ENCODE data around the gene TSACC. TPM values are rescaled to one million over a fixed set of nuclear protein-coding genes. Genes with fewer than 3 reads are reported as not detected.

Gene TSACC
- total and polyA plus RNA-seq, 2 donors (not counting 1 experiment from before 2014, with no cell fraction given) = 0.69 to 1.2 TPM

DNA sequence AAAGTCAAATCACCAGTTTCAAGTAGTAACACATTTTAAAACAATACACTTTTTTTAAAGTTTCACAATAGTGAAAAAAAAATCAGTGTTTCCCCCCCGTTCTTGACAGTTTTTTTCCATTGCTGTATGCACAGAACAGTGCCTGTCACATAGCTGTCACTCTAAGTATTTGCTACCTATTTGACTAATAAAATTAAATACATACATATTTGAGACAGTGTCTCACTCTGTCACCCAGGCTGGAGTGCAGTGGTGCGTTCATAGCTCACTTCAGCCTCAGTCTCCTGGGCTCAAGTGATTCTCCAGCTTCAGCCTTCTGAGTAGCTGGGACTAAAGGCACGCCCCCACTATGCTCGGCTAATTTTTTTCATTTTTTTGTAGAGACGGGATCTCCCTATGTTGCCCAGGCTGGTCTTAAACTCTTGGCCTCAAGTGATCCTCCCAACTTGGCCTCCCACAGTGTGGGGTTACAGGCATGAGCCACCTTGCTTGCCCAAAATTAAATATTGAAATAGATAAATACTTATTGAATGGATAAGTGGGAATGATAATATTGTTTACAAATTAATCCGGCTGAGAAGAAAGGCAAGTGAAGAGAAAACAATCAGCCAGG is 18.0 kb downstream of the TSACC start:
- peaks cover 6% of the 10 kb centered on the region for H3K4me1 Mint-ChIP-seq
- ATAC-seq (ENCODE audit: low read depth) (no peak), DNase-seq (no peak)
- H3K4me3 Mint-ChIP-seq = no peak overlapping the region
- Histone ChIP-seq H3K4me3 (ENCODE audit: control extremely low read depth in 1 of 5, extremely low read depth in 1 of 5, insufficient read depth in 1 of 5, low read depth in 2 of 5, low read length in 4 of 5) (no peak overlapping the region), H3K4me1 (ENCODE audit: control insufficient read depth in 2 of 2, insufficient read depth in 2 of 2, low read length in 2 of 2) (peaks cover 6 to 9% of the 10 kb centered on the region in 2 donors), H2AFZ (ENCODE audit: insufficient read depth, low read depth, low read length, poor library complexity, severe bottlenecking) (peak overlapping the region; percentile 25), H3K9ac (ENCODE audit: low read length) (no peak overlapping the region), H3K4me2 (replicated peaks; ENCODE audit: low read depth, low read length, poor library complexity, severe bottlenecking) (peak overlapping the region; percentile 63), H3K27me3 (replicated peaks in 1 of 4; ENCODE audit: control extremely low read depth in 1 of 4, control insufficient read depth in 3 of 4, insufficient read depth in 4 of 4, low read length in 3 of 4) (peaks cover 0 to 25% (median 11%) of the 10 kb centered on the region in 4 experiments), H3K79me2 (ENCODE audit: control insufficient read depth, insufficient read depth, low read length) (no peaks in the 10 kb centered on the region), H3K36me3 (replicated peaks in 1 of 2; ENCODE audit: control extremely low read depth in 1 of 2, control insufficient read depth in 1 of 2, extremely low read depth in 1 of 2, insufficient read depth in 2 of 2, low read length in 1 of 2) (no peaks in the 10 kb centered on the region), H3K9me3 (ENCODE audit: control extremely low read depth in 1 of 3, control insufficient read depth in 2 of 3, insufficient read depth in 1 of 3, low read length in 2 of 3) (no peaks in the 10 kb centered on the region), H4K20me1 (ENCODE audit: control insufficient read depth, insufficient read depth, low read length, poor library complexity, severe bottlenecking) (no peaks in the 10 kb centered on the region), H3K27ac (ENCODE audit: low read length in 2 of 2) (no peak overlapping the region)
- H3K27me3 Mint-ChIP-seq = peaks cover 35% of the 10 kb centered on the region
- ChIA-PET CTCF (interaction anchor here (0.7 to 1.6 kb wide), 3 partner anchors 14 to 90 kb away, joined by 3 to 5 read pairs (median 3); no protein-coding TSS in a partner anchor), POLR2A (no interaction called here)
- intact Hi-C loops (cut with micrococcal nuclease) = no loop called here
- H3K27ac Mint-ChIP-seq = no peak overlapping the region
- H3K9me3 Mint-ChIP-seq (ENCODE audit: insufficient read depth) = no peaks in the 10 kb centered on the region
- TF ChIP-seq EZH2 (IDR thresholded peaks at IDR 0.05; ENCODE audit: borderline replicate concordance, insufficient read depth, low read depth, low read length, poor library complexity, severe bottlenecking) = no peak
- TF ChIP-seq, protein P1, sequence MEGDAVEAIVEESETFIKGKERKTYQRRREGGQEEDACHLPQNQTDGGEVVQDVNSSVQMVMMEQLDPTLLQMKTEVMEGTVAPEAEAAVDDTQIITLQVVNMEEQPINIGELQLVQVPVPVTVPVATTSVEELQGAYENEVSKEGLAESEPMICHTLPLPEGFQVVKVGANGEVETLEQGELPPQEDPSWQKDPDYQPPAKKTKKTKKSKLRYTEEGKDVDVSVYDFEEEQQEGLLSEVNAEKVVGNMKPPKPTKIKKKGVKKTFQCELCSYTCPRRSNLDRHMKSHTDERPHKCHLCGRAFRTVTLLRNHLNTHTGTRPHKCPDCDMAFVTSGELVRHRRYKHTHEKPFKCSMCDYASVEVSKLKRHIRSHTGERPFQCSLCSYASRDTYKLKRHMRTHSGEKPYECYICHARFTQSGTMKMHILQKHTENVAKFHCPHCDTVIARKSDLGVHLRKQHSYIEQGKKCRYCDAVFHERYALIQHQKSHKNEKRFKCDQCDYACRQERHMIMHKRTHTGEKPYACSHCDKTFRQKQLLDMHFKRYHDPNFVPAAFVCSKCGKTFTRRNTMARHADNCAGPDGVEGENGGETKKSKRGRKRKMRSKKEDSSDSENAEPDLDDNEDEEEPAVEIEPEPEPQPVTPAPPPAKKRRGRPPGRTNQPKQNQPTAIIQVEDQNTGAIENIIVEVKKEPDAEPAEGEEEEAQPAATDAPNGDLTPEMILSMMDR (IDR thresholded peaks at IDR 0.05) = no peak
- 68% methylated on average over 2 of the region's 6 CpGs for WGBS (ENCODE audit: insufficient coverage)

DNA sequence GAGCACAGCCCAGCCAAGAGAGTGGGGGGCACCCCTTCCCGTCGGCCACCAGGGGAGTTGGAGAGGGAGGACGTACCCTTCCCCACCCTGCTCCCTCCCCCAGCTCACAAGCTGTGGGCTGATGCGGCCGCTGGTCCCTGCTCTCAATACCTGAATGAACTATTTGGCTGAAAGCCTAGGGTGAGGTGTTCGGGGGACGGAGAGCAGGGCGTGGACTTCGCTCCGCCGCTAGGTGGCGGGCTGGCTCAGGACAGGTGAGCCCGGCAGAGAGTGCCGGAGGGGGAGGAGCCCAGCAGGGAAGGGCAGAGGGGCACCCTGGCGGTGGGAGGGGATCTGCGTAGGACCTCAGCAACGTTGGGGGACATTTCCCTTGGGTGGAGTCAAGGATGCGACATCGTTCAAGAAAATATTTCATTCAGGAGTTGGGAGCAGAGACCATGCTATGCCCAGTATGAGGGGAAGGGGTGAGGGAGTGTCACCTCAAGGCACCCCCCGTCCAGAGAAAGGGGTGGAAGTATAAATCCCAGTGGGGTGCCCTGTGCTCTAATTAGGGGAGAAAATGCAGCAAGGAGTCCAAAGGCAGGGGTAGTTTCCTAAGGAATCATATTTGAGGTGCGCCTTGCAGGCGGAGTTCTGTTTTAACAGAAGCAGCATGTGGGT is 18.7 kb downstream of the TSACC start:
- CTCF ChIA-PET = interaction anchor here (1.0 to 1.6 kb wide), 2 partner anchors 15 to 89 kb away, joined by 3 to 5 read pairs; no protein-coding TSS in a partner anchor
- H4K20me1 ChIP-seq (ENCODE audit: control insufficient read depth, insufficient read depth, low read length, poor library complexity, severe bottlenecking) = no peaks in the 10 kb centered on the region
- H3K4me2 ChIP-seq (replicated peaks; ENCODE audit: low read depth, low read length, poor library complexity, severe bottlenecking) = peak overlapping the region; percentile 63
- no peak overlapping the region for H3K27ac Mint-ChIP-seq
- WGBS (ENCODE audit: insufficient coverage) = 14% methylated on average over 17 of the region's 22 CpGs
- no peak overlapping the region for H3K9ac ChIP-seq (ENCODE audit: low read length)
- ATAC-seq (ENCODE audit: low read depth) (peak; percentile 100), DNase-seq (peak; percentile 72)
- peaks cover 6 to 9% of the 10 kb centered on the region in 2 donors for H3K4me1 ChIP-seq (ENCODE audit: control insufficient read depth in 2 of 2, insufficient read depth in 2 of 2, low read length in 2 of 2)
- peaks cover 35% of the 10 kb centered on the region for H3K27me3 Mint-ChIP-seq
- POLR2A ChIA-PET = no interaction called here
- no peaks in the 10 kb centered on the region for H3K36me3 ChIP-seq (replicated peaks in 1 of 2; ENCODE audit: control extremely low read depth in 1 of 2, control insufficient read depth in 1 of 2, extremely low read depth in 1 of 2, insufficient read depth in 2 of 2, low read length in 1 of 2)
- H2AFZ ChIP-seq (ENCODE audit: insufficient read depth, low read depth, low read length, poor library complexity, severe bottlenecking) = peak overlapping the region; percentile 25
- intact Hi-C loops (cut with micrococcal nuclease) = loop anchor here (1.0 kb wide), 1 partner anchor 88 kb away; no protein-coding TSS in a partner anchor
- peaks cover 0 to 25% (median 11%) of the 10 kb centered on the region in 4 experiments for H3K27me3 ChIP-seq (replicated peaks in 1 of 4; ENCODE audit: control extremely low read depth in 1 of 4, control insufficient read depth in 3 of 4, insufficient read depth in 4 of 4, low read length in 3 of 4)
- TF ChIP-seq, protein P1 (IDR thresholded peaks at IDR 0.05) = peak; percentile 99
- TF ChIP-seq EZH2 (IDR thresholded peaks at IDR 0.05; ENCODE audit: borderline replicate concordance, insufficient read depth, low read depth, low read length, poor library complexity, severe bottlenecking) = no peak
- H3K27ac ChIP-seq (ENCODE audit: low read length in 2 of 2) = no peak overlapping the region
- H3K9me3 ChIP-seq (ENCODE audit: control extremely low read depth in 1 of 3, control insufficient read depth in 2 of 3, insufficient read depth in 1 of 3, low read length in 2 of 3) = no peaks in the 10 kb centered on the region
- no peaks in the 10 kb centered on the region for H3K79me2 ChIP-seq (ENCODE audit: control insufficient read depth, insufficient read depth, low read length)
- H3K9me3 Mint-ChIP-seq (ENCODE audit: insufficient read depth) = no peaks in the 10 kb centered on the region
- H3K4me3 ChIP-seq (ENCODE audit: control extremely low read depth in 1 of 5, extremely low read depth in 1 of 5, insufficient read depth in 1 of 5, low read depth in 2 of 5, low read length in 4 of 5) = no peak overlapping the region
- peaks cover 6% of the 10 kb centered on the region for H3K4me1 Mint-ChIP-seq
- peak overlapping the region; percentile 33 for H3K4me3 Mint-ChIP-seq

Data from B cell (primary cell).